Left cardiac atrium (tissue), 4 donors: Measurements from ENCODE around the gene NHLH1. TPM values are rescaled to one million over a fixed set of nuclear protein-coding genes. Genes with fewer than 3 reads are reported as not detected.

Experiments
- ATAC-seq, 2 donors: fragments of 200-7000 bp; cut with Tn5 transposase; one replicate each; pipeline ENCODE4 v1.9.1; 2020; ENCODE audit warnings: mild to moderate bottlenecking in 2 of 2, moderate library complexity in 2 of 2
- DNase-seq: peaks from one replicate; pipeline ENCODE4 v3.0.0-alpha.2; 2020
- intact Hi-C, 2 donors: fragments of 100-400 bp; cut with DNase I; formaldehyde crosslinking; loops; one replicate each; pipeline versions ENCODE4 v1.14.1 to v1.15.1; 2022 to 2023
- total RNA-seq, 2 donors: library from RNA; stranded (reverse); fragmentation: NEBNext Ultra II Directional; extraction: Animal tissue kit (Norgen Biotek cat#: 25700); gene quantifications; one replicate each; pipeline ENCODE4 v1.2.1, GENCODE V29; 2021
- donor health status: DM: no; HTN: yes; CAD: no.
- donor health status: DM: no; HTN: yes; CAD: no; lungs with severe emphysema.
- donor health status: DM: yes; HTN: yes; CAD: no.
- donor health status: Dilated cardiomyopathy.

The NHLH1 gene
- total RNA-seq, 2 donors from 2014 or later: 0.10 TPM; not detected in 1

GRCh38 chr1:160420881-160421842, 54.3 kb downstream of the NHLH1 start:
- ATAC-seq (no peak), DNase-seq (no peak)
- intact Hi-C loops: no loop called here

- intact Hi-C loops: no loop called here
- DNase-seq: no peak
Measured at GRCh38 chr1:160421881-160422280, 55.0 kb downstream of the NHLH1 start.

More at GRCh38 chr1:160421881-160422280, 55.0 kb downstream of the NHLH1 start:
- ATAC-seq: no peak

Other genes starting within 250 kb of the NHLH1 start
- gene ATP1A4, start 215.5 kb upstream of the NHLH1 start, total RNA-seq: under 1 TPM in 1 of 2 donors, not detected in 1; 0.13 TPM
- gene CASQ1, start 176.5 kb upstream of the NHLH1 start, total RNA-seq: 10 to 100 TPM; 10.5 to 21.8 TPM
- 100 to 1,000 TPM; 188 to 189 TPM for gene PEA15, start 161.7 kb upstream of the NHLH1 start, total RNA-seq
- gene DCAF8, start 104.5 kb upstream of the NHLH1 start, total RNA-seq: 100 to 1,000 TPM in 1 of 2 donors, 10 to 100 TPM in 1; 98.5 to 121 TPM
- gene PEX19, start 81.9 kb upstream of the NHLH1 start, total RNA-seq: 10 to 100 TPM; 91.1 to 92.6 TPM
- gene COPA, start 23.8 kb upstream of the NHLH1 start, total RNA-seq: 100 to 1,000 TPM; 108 to 147 TPM
- gene NCSTN, start 23.7 kb upstream of the NHLH1 start, total RNA-seq: 10 to 100 TPM; 57.4 to 70.2 TPM
- gene VANGL2, start 33.5 kb downstream of the NHLH1 start, total RNA-seq: 1 to 10 TPM; 4.1 to 5.1 TPM
- gene SLAMF6, start 156.2 kb downstream of the NHLH1 start, total RNA-seq: 1 to 10 TPM in 1 of 2 donors, under 1 TPM in 1; 0.55 to 1.4 TPM
- 1 to 10 TPM; 4.8 to 7.7 TPM for gene CD84, start 212.4 kb downstream of the NHLH1 start, total RNA-seq